Smooth muscle cell (in vitro differentiated cells): Measurements from ENCODE around the gene F11R. TPM values are rescaled to one million over a fixed set of nuclear protein-coding genes. Genes with fewer than 3 reads are reported as not detected.

Source experiments
- DNase-seq: peaks from one replicate; lab custom pipeline; 2025; ENCODE audit not compliant: unreplicated experiment; lab: John Stamatoyannopoulos, UW
- H2AFZ ChIP-seq: fragments of 200-600 bp; sonication (generic); 2 replicates; pipeline ENCODE4 v1.6.0; 2016; ENCODE audit warnings: antibody characterized with exemption, low read depth, mild to moderate bottlenecking
- H3F3A ChIP-seq: fragments of 200-600 bp; sonication (generic); 2 replicates; pipeline ENCODE4 v1.6.0; 2017; ENCODE audit warnings: antibody characterized with exemption, low read depth
- H3K27ac ChIP-seq: fragments of 200-600 bp; sonication (generic); 2 replicates; pipeline ENCODE4 v1.5.1; 2016; ENCODE audit warnings: low read depth, mild to moderate bottlenecking
- H3K27me3 ChIP-seq: fragments of 200-600 bp; sonication (generic); 2 replicates; pipeline ENCODE4 v1.6.1; 2016; ENCODE audit warnings: low read depth, mild to moderate bottlenecking
- H3K36me3 ChIP-seq: fragments of 200-600 bp; sonication (generic); 2 replicates; pipeline ENCODE4 v1.5.1; 2016; ENCODE audit warnings: low read depth
- H3K4me1 ChIP-seq: fragments of 200-600 bp; sonication (generic); 2 replicates; pipeline ENCODE4 v1.5.1; 2016; ENCODE audit warnings: low read depth
- H3K4me2 ChIP-seq: fragments of 200-600 bp; sonication (generic); 2 replicates; pipeline ENCODE4 v1.6.0; 2016; ENCODE audit warnings: mild to moderate bottlenecking
- H3K4me3 ChIP-seq: fragments of 200-600 bp; sonication (generic); 2 replicates; pipeline ENCODE4 v1.5.1; 2016; ENCODE audit warnings: mild to moderate bottlenecking
- H3K79me2 ChIP-seq: fragments of 200-600 bp; sonication (generic); 2 replicates; pipeline ENCODE4 v1.6.0; 2016; ENCODE audit warnings: low read depth, mild to moderate bottlenecking
- H3K9ac ChIP-seq: fragments of 200-600 bp; sonication (generic); 2 replicates; pipeline ENCODE4 v1.6.0; 2016; ENCODE audit warnings: low read depth
- H3K9me3 ChIP-seq: fragments of 200-600 bp; sonication (generic); replicated peaks from 2 replicates; pipeline ENCODE4 v1.5.1; 2016; ENCODE audit warnings: low read depth
- H4K20me1 ChIP-seq: fragments of 200-600 bp; sonication (generic); 2 replicates; pipeline ENCODE4 v1.6.0; 2016; ENCODE audit warnings: low read depth
- CTCF ChIP-seq: fragments of 200-600 bp; sonication (generic); IDR thresholded peaks from 2 replicates; pipeline ENCODE4 v1.5.1; 2017; ENCODE audit warnings: borderline replicate concordance, mild to moderate bottlenecking, antibody characterized with exemption; ENCODE audit not compliant: insufficient read depth, poor library complexity, severe bottlenecking
- WGBS: methylation state at CpG from one replicate; pipeline ENCODE4 v1.1.7; 2016; ENCODE audit warnings: low lambda C conversion rate; 5-methylcytosine and 5-hydroxymethylcytosine counted together
- polyA plus RNA-seq: library from polyadenylated mRNA; unstranded; fragments of >200 nt; fragmentation: Nextera tagmentation; extraction: Ambion mirVana; gene quantifications from 2 replicates; pipeline ENCODE4 v1.2.1, GENCODE V29; 2016
- total RNA-seq: library from RNA; depleted of rRNA; stranded (reverse); fragments of >200 nt; gene quantifications from 2 replicates; pipeline ENCODE4 v1.2.3, GENCODE V29; 2014

F11R gene
- total and polyA plus RNA-seq, 2 experiments from 2014 or later, result 26.4 to 57.8 TPM

- H3K9ac ChIP-seq, result no peak overlapping the region
- H3K4me1 ChIP-seq, result peaks cover 11% of the 10 kb centered on the region
- WGBS, result 52% methylated on average over 7 of the region's 7 CpGs
- H3K27ac ChIP-seq, result peak overlapping the region; percentile 59
- H3K4me2 ChIP-seq, result peak overlapping the region; percentile 13
- no peaks in the 10 kb centered on the region for H3K9me3 ChIP-seq
- DNase-seq, result no peak
- H4K20me1 ChIP-seq, result peaks cover 44% of the 10 kb centered on the region
- H3F3A ChIP-seq, result peaks cover 3% of the 10 kb centered on the region
- H3K79me2 ChIP-seq, result peaks cover 75% of the 10 kb centered on the region
- H3K27me3 ChIP-seq, result no peaks in the 10 kb centered on the region
- no peak overlapping the region for H2AFZ ChIP-seq
- H3K4me3 ChIP-seq, result no peak overlapping the region
- TF ChIP-seq CTCF, result no peak
- H3K36me3 ChIP-seq, result no peaks in the 10 kb centered on the region
Measured at GRCh38 chr1:161009602-161010211, 11.2 kb downstream of the F11R start.

GRCh38 chr1:161008869-161009510 lies 12.0 kb downstream of the F11R start:
- Histone ChIP-seq H3K27ac (peak overlapping the region; percentile 59), H3K9me3 (no peaks in the 10 kb centered on the region), H3K4me1 (peaks cover 11% of the 10 kb centered on the region), H2AFZ (no peak overlapping the region), H3F3A (peaks cover 3% of the 10 kb centered on the region), H4K20me1 (peaks cover 52% of the 10 kb centered on the region), H3K27me3 (no peaks in the 10 kb centered on the region), H3K4me3 (no peak overlapping the region), H3K36me3 (no peaks in the 10 kb centered on the region), H3K9ac (no peak overlapping the region), H3K4me2 (peak overlapping the region; percentile 13), H3K79me2 (peaks cover 82% of the 10 kb centered on the region)
- 46% methylated on average over 4 of the region's 4 CpGs for WGBS
- TF ChIP-seq CTCF, result no peak
- DNase-seq, result no peak

- WGBS, result 92% methylated on average over 2 of the region's 2 CpGs
- Histone ChIP-seq H3K9me3 (no peaks in the 10 kb centered on the region), H3F3A (peaks cover 3% of the 10 kb centered on the region), H3K4me1 (no peaks in the 10 kb centered on the region), H3K4me3 (no peak overlapping the region), H3K79me2 (peaks cover 79% of the 10 kb centered on the region), H4K20me1 (peaks cover 56% of the 10 kb centered on the region), H3K9ac (no peak overlapping the region), H2AFZ (no peak overlapping the region), H3K27me3 (no peaks in the 10 kb centered on the region), H3K27ac (no peak overlapping the region), H3K4me2 (no peak overlapping the region), H3K36me3 (no peaks in the 10 kb centered on the region)
- no peak for TF ChIP-seq CTCF
- DNase-seq, result no peak
Measured at GRCh38 chr1:161007369-161007768, 13.6 kb downstream of the F11R start.
